GM20431 (cell line): ENCODE data around the gene MAST4.

Experiments
- in situ Hi-C: fragments of 300-500 bp; cut with MseI, MboI; formaldehyde crosslinking; loops from one replicate; pipeline ENCODE4 v1.15.0; 2020; ENCODE audit warnings: low sequenced_read_pairs; ENCODE audit not compliant: unreplicated experiment

MAST4 gene

DNA sequence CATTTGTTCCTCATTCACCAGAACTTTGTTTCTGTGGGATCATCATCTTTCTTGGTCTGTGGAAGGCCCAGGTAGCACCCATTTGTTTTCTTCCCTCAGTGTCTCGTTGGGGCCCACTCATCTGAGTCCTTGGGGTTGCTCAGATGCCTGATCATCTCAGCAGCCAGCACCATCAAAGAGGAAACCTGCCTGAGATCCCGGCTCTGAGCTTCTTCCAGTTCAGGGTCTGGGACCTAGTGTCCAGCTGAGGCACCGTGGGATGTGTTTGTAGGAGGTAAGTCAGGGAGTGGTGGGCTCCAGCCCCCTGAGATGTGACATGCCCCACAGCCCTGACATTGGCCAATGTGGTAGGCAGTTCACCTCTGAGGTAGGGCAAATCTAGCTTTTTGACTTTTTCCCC lies 609.8 kb downstream of the MAST4 start:
- in situ Hi-C loops: no loop called here

DNA sequence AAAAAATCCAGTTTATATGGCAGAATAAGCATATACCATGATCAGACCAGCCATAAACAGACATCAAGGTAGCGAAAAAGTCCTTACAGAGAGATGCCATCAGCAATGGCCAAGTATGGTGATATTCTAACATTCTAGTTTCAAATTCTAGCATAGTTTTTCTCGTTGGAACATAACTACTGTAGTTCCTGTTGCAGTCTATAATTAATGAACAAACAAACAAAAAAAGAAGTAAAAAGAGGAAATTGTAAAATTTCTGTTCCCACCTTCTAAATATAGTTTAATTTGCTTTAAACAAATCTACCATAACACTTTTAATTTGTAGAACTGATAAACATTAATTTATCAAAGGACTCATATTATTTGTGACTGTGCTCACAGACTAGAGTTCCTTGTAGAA lies 610.3 kb downstream of the MAST4 start:
- in situ Hi-C loops: no loop called here

DNA sequence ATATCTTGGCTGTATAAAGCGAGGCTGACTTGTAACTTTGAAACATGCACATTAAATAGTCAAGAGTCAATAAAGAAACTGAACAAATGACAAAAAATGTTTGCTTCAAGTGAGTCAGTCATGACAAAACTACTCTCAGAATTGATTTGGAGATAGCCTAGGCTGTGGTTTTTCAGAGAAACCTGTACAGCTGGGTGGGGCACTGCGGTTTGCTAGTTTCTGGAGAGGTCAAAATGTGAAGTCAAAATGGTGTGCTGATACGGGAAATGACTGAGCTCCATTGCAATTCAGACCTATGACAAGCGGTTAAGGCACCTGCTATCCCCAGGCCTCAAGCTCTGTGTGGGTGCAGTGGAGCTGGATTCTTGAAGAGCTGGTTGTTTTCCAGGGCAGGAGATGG lies 610.7 kb downstream of the MAST4 start:
- in situ Hi-C loops: no loop called here

DNA sequence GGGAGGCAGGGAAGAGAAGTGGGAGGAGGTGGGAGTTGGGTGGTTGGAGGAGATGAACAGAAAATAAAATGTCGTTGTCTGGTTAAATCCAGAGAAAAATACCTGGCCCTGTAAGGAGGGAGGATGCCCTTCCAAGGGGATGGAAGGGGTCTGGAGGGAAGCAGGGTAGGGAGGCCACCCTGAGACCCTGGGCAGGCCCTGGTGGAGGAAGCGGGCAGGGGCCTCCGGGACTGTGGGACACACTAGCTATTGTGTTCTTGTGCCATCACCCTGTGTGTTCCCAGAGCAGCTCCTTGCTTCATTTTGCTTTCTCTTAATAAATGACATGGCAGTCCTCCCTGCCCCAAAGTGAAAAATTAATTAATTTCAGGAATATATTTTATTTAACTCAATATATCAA lies 612.2 kb downstream of the MAST4 start:
- in situ Hi-C loops: no loop called here

DNA sequence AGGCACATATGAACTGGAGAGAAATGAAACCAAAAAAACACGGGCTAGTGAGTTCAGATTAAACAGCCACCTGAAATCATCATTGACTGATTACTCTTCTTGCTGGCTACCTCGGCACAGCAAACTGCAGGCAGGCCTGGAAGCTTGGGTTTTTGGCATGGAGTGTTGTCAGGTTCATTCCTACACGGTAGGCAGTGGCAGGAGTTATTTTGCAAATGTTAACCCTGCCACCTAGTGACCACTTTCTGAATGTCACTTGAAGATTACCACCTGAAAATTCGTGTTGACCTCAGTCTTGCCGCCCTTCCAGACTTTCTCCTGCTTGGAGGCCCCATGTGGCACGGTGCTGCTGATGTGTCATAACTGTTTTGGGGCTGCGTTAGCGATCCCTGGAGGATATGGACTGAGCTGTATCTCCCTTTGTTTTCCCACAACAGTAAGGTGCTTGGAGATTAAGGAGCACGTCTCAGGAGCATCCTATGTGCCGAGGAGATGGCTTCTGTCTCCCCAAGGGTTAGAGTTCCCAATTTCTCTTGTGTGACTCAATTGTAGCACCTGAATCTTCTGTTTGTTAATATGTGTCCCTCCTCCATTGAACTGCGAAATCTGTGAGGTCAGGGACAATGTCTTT lies 613.1 kb downstream of the MAST4 start:
- in situ Hi-C loops: no loop called here

DNA sequence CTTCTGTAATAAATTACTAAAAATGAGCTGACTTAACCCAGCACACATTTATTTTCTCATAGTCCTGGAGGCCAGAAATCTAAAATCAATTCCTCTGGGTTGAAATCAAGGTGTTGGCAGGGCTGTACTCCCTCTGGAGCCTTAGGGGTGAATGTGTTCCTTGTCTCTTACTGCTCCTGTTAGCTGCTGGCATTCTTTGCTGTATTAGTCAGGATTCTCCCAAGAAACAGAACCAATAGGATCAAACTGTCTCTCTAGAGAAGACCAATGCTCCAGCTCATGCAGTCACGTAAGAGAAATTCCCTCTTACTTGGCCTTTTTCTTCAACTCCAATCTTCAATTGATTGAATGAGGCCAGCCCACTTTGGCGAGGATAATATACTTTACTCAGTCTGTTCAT lies 615.7 kb downstream of the MAST4 start:
- in situ Hi-C loops: loop anchor here (10.0 kb wide), 1 partner anchor 57 kb away; no protein-coding TSS in a partner anchor

DNA sequence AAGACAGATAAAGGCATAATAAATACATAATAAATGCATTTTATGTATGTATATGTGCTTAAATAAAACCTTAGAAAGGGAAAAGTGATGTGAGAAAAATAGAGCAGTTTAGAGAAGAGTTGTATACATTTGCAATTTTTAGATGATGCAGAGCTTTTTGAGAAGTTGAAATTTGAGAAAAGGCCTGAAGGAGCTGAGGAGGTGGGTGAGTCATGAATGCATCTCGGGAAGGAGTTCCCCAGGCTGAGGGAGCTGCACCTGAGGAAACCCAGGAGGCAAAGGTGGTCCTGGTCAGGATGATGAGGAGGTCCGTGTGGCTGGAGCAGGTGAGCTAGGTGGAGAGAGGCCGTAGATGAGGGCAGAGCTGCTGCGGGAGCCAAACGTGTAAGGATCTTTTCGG lies 617.8 kb downstream of the MAST4 start:
- in situ Hi-C loops: loop anchor here (10.0 kb wide), 1 partner anchor 59 kb away; no protein-coding TSS in a partner anchor

DNA sequence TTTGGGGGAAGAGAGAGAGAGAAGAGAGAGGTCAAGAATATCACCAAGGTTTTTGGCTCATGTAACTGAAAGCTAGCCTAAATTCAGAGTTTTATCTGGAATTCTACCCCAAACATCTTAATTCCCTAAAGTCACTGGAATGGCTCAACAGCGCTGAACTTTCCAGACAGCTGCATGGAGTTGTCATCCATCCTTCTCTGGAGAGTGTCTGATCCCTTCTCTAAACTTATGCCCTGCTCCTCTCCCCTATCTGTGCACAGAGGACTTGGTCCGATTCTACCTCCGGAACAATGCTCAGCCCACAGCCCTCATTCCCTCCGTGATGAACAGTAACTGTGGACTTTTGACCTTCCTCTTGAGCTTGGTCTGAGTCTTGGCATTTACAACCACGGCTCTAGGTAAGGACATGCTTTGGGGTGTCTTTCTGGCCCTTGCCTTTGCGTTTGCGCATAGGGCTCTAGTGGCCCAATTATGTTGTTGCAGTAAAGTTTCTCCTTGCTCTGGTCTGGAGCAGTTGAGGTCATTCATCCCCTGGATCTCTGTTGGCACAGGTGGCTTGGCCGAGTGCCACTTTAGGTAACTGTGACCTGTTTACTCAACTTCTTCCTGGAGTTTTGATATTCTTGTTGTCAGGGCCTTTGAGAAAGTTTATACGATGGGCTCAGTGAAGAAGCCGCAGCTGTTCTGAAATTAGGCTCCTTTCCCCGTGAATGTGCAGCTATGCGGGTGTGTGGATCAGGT lies 618.7 kb downstream of the MAST4 start:
- in situ Hi-C loops: loop anchor here (10.0 kb wide), 1 partner anchor 60 kb away; no protein-coding TSS in a partner anchor

DNA sequence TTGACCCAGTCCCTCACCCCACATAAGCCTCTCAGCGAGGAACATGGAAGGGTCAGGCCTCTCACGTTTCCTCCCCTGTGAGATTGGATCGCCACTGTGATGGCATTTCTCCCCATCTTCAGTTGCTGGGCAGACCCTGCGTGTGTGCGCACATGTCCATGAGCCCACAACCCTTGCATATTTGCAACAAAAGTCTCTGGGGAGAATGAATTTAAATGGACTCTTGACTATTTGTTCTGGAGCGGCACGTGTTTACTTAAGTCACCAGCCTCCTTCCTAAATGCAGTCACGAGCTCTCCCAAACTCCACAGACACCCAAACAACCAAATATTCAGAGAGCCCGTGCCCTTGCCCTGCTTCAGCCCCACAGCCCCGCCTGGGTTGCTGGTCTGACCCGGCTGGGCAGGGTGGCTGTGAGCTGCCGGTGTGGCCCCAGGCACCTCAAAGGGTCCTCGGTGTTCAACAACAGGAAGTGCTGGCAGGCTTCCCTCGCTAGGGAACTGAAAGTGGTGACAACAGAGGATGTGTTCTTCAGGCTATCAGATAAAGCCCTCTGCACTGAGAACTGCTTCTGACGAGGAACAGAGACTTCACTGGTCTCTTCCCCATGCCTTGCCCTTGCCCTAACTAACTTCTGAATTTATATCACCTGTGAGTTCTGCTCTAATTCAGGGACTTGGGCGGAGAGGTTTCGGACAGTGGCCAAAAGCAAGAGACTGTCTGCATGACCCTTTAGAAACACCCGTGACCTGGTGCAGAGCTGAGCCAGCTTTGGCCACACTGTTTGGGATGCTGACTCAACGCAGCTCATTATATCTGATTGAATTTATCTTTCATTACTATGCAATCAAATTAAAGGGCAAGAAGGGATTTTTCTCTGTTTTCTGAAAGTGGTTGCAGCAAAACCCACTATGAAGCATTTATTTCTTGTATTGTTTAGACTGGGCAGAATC lies 619.6 kb downstream of the MAST4 start:
- in situ Hi-C loops: loop anchor here (10.0 kb wide), 1 partner anchor 61 kb away; no protein-coding TSS in a partner anchor

DNA sequence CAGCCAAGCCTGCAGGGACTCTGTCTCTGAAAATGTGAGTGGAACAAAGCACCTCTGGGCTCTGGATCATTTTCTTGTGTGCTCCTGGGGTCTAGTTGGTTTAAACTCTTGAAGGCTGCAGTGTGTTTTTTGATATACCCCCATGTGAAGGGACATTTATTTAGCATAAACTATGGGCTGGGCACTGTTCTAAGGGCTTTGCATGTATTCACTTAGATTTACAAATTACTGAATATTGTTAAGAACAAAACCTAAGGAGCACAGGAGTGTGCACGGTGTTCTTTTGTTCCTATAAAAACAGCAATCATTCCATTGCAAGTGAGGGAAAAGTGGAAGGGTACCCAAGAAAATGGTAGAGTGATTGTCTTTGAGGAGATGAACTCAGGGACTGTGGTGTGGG lies 620.4 kb downstream of the MAST4 start:
- in situ Hi-C loops: loop anchor here (10.0 kb wide), 1 partner anchor 62 kb away; no protein-coding TSS in a partner anchor
